Measurements from ENCODE around the gene P2RY11.

GRCh38 chr19:10145031-10145430 lies 33.5 kb downstream of the P2RY11 start:
- no peak for TF ChIP-seq BHLHE40 (IDR thresholded peaks at IDR 0.05; ENCODE audit: low read depth, low read length)
- TF ChIP-seq POLR2A (IDR thresholded peaks at IDR 0.05; ENCODE audit: low read depth, low read length), result no peak
- no peak for TF ChIP-seq CEBPB (IDR thresholded peaks at IDR 0.05; ENCODE audit: low read depth, low read length)
- TF ChIP-seq RFX5 (IDR thresholded peaks at IDR 0.05; ENCODE audit: low read depth, low read length), result no peak
- TF ChIP-seq, protein P1, sequence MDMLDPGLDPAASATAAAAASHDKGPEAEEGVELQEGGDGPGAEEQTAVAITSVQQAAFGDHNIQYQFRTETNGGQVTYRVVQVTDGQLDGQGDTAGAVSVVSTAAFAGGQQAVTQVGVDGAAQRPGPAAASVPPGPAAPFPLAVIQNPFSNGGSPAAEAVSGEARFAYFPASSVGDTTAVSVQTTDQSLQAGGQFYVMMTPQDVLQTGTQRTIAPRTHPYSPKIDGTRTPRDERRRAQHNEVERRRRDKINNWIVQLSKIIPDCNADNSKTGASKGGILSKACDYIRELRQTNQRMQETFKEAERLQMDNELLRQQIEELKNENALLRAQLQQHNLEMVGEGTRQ (IDR thresholded peaks at IDR 0.05; ENCODE audit: low read depth, low read length), result no peak
- no peak for TF ChIP-seq CTCF (conservative IDR thresholded peaks at IDR 0.05; ENCODE audit: low read depth, low read length)
- TF ChIP-seq MAFK (IDR thresholded peaks at IDR 0.05; ENCODE audit: low read depth, low read length), result no peak
- TF ChIP-seq CHD1 (IDR thresholded peaks at IDR 0.05; ENCODE audit: low read depth, low read length), result no peak
- no peak for TF ChIP-seq MAZ (IDR thresholded peaks at IDR 0.05; ENCODE audit: borderline replicate concordance, low read depth, low read length)
- no peak for TF ChIP-seq SMC3 (IDR thresholded peaks at IDR 0.05; ENCODE audit: low read depth, low read length)
- no peak for TF ChIP-seq RAD21 (IDR thresholded peaks at IDR 0.05; ENCODE audit: low read length)
- no peak for TF ChIP-seq FOS (IDR thresholded peaks at IDR 0.05; ENCODE audit: low read depth, low read length)
- TF ChIP-seq, protein P2, sequence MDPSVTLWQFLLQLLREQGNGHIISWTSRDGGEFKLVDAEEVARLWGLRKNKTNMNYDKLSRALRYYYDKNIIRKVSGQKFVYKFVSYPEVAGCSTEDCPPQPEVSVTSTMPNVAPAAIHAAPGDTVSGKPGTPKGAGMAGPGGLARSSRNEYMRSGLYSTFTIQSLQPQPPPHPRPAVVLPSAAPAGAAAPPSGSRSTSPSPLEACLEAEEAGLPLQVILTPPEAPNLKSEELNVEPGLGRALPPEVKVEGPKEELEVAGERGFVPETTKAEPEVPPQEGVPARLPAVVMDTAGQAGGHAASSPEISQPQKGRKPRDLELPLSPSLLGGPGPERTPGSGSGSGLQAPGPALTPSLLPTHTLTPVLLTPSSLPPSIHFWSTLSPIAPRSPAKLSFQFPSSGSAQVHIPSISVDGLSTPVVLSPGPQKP (IDR thresholded peaks at IDR 0.05; ENCODE audit: borderline replicate concordance, low read depth, low read length), result no peak
- no peak for TF ChIP-seq MXI1 (IDR thresholded peaks at IDR 0.05; ENCODE audit: borderline replicate concordance, low read depth, low read length)

Measured in IMR-90 (cell line).